HepG2 (cell line): ENCODE measurements around the gene AXIN1. TPM values are rescaled to one million over a fixed set of nuclear protein-coding genes. Genes with fewer than 3 reads are reported as not detected.
A peak's percentile ranks its signal among the peaks of the same experiment; 100 is the strongest.

Experiments
- FOXP1 ChIP-seq, 2 experiments: fragments of 450-650 bp in 1 of 2; IDR thresholded peaks; 2 replicates each; pipeline ENCODE4 v1.6.1; 2017 to 2018; ENCODE audit warnings: antibody characterized with exemption in 1 of 2
- KLF11 ChIP-seq: IDR thresholded peaks from 2 replicates; pipeline ENCODE4 v1.6.1; 2016; ENCODE audit warnings: missing compliant biosample characterization
- LCORL ChIP-seq, 2 experiments: fragments of 450-650 bp in 1 of 2; sonication (generic) in 1 of 2; formaldehyde crosslinking in 1 of 2; IDR thresholded peaks; 2 replicates each; pipeline versions ENCODE4 v1.5.0 to v1.6.1; 2017 to 2020; ENCODE audit warnings: antibody characterized with exemption in 1 of 2, missing genetic modification reagents in 1 of 2
- RXRA ChIP-seq: sonication (generic); formaldehyde crosslinking; IDR thresholded peaks from 2 replicates; pipeline ENCODE4 v1.5.1; 2020; ENCODE audit warnings: missing genetic modification reagents
- ZFP36L1 ChIP-seq: sonication (generic); formaldehyde crosslinking; IDR thresholded peaks from 2 replicates; pipeline ENCODE4 v1.8.0; 2022; ENCODE audit warnings: mild to moderate bottlenecking, missing genetic modification reagents, moderate library complexity
- ZNF33B ChIP-seq: sonication (generic); formaldehyde crosslinking; IDR thresholded peaks from 2 replicates; pipeline ENCODE4 v1.5.1; 2020; ENCODE audit warnings: mild to moderate bottlenecking, missing genetic modification reagents
- ZSCAN29 ChIP-seq: sonication (generic); formaldehyde crosslinking; conservative IDR thresholded peaks from 2 replicates; pipeline ENCODE4 v1.4.0; 2020; ENCODE audit warnings: mild to moderate bottlenecking, missing genetic modification reagents
- polyA plus RNA-seq, 8 experiments: library from polyadenylated mRNA; depleted of rRNA in 3 of 8; stranded (reverse) in 7 of 8; unstranded in 1 of 8; fragments of >200 nt; fragmentation: Illumina TruSeq in 4 of 8; extraction: Trizol in 4 of 8; gene quantifications; 2 replicates each; pipeline versions ENCODE4 v1.2.1 to v1.2.3, GENCODE V29; 2011 to 2016; ENCODE audit warnings: low read depth in 4 of 8, missing spikeins in 1 of 8, mixed read lengths in 1 of 8; ENCODE audit not compliant: insufficient read depth in 1 of 8
- total RNA-seq, 5 experiments: library from RNA; depleted of rRNA; stranded (reverse); fragments of >200 nt; fragmentation: Illumina TruSeq; extraction: Trizol; gene quantifications; 2 replicates each; pipeline ENCODE4 v1.2.3, GENCODE V29; 2016; ENCODE audit warnings: low read depth in 1 of 5
- TF ChIP-seq, protein P1 (sequence below): IDR thresholded peaks from 2 replicates; pipeline ENCODE4 v1.6.1; 2016; ENCODE audit warnings: low read depth, missing genetic modification reagents, missing compliant biosample characterization
- TF ChIP-seq, protein P2 (sequence below): sonication (generic); formaldehyde crosslinking; IDR thresholded peaks from 2 replicates; pipeline ENCODE4 v1.5.0; 2020; ENCODE audit warnings: missing genetic modification reagents, mild to moderate bottlenecking, borderline replicate concordance
- TF ChIP-seq, protein P3 (sequence below): sonication (generic); formaldehyde crosslinking; IDR thresholded peaks from 2 replicates; pipeline ENCODE4 v1.4.0; 2020; ENCODE audit warnings: missing genetic modification reagents

AXIN1 gene
- total and polyA plus RNA-seq, 2 of the 13 experiments (the other 11 are each of a cell fraction or from before 2014, with no cell fraction given): 24.0 to 26.0 TPM

DNA sequence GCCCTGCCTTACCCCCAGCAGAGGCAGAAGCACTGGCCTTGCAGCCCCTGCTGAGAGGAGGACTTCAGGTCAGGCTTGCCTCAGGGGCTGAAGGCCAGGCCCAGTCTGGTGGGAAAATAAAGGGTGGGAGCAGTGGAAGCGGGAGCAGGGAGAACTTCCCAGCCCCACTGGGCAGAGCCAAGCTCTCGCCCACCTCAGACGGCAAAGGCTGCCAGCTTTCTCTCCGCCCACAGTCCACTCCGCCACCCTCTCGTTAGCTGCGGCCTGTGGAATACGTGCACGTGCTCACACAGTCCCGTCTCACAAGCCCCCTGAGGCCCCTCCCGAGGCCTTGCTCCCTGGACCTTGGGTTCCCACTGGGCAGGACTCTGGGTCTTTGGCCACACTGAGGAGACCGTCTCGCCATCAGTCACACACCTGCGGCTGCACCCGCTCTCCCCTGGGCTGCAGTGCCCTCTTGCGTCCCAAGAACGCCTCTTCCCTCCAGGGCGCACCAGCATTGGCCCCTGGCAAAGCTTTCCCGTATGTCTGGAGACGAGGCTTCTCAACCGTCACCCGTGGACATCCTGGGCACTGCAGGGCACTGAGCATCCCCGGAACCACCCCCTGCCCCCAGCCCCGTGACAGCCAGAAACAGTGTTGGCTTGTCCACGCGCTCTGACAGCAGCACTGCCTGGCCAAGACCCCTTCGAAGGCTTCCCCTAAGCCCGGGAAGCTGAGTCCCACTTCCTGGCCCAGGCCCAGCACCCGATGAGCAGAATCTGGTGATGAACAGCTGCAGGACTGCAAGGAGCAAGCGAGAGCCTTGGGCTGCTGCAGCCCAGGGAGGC, 9.6 kb upstream of the AXIN1 start (continued):
- TF ChIP-seq, protein P1, sequence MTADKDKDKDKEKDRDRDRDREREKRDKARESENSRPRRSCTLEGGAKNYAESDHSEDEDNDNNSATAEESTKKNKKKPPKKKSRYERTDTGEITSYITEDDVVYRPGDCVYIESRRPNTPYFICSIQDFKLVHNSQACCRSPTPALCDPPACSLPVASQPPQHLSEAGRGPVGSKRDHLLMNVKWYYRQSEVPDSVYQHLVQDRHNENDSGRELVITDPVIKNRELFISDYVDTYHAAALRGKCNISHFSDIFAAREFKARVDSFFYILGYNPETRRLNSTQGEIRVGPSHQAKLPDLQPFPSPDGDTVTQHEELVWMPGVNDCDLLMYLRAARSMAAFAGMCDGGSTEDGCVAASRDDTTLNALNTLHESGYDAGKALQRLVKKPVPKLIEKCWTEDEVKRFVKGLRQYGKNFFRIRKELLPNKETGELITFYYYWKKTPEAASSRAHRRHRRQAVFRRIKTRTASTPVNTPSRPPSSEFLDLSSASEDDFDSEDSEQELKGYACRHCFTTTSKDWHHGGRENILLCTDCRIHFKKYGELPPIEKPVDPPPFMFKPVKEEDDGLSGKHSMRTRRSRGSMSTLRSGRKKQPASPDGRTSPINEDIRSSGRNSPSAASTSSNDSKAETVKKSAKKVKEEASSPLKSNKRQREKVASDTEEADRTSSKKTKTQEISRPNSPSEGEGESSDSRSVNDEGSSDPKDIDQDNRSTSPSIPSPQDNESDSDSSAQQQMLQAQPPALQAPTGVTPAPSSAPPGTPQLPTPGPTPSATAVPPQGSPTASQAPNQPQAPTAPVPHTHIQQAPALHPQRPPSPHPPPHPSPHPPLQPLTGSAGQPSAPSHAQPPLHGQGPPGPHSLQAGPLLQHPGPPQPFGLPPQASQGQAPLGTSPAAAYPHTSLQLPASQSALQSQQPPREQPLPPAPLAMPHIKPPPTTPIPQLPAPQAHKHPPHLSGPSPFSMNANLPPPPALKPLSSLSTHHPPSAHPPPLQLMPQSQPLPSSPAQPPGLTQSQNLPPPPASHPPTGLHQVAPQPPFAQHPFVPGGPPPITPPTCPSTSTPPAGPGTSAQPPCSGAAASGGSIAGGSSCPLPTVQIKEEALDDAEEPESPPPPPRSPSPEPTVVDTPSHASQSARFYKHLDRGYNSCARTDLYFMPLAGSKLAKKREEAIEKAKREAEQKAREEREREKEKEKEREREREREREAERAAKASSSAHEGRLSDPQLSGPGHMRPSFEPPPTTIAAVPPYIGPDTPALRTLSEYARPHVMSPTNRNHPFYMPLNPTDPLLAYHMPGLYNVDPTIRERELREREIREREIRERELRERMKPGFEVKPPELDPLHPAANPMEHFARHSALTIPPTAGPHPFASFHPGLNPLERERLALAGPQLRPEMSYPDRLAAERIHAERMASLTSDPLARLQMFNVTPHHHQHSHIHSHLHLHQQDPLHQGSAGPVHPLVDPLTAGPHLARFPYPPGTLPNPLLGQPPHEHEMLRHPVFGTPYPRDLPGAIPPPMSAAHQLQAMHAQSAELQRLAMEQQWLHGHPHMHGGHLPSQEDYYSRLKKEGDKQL (CRISPR knock-in tag): no peak
- TF ChIP-seq, protein P2, sequence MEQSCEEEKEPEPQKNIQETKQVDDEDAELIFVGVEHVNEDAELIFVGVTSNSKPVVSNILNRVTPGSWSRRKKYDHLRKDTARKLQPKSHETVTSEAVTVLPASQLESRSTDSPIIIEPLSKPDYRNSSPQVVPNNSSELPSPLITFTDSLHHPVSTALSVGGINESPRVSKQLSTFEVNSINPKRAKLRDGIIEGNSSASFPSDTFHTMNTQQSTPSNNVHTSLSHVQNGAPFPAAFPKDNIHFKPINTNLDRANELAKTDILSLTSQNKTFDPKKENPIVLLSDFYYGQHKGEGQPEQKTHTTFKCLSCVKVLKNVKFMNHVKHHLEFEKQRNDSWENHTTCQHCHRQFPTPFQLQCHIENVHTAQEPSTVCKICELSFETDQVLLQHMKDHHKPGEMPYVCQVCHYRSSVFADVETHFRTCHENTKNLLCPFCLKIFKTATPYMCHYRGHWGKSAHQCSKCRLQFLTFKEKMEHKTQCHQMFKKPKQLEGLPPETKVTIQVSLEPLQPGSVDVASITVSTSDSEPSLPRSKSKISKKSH (CRISPR knock-in tag): peak; percentile 79; the same call in 1 of the 2 replicates
- TF ChIP-seq ZFP36L1 (CRISPR knock-in tag): peak; percentile 32; the same call in 1 of the 2 replicates
- no peak for TF ChIP-seq LCORL (IDR thresholded peaks at IDR 0.05)
- TF ChIP-seq LCORL (CRISPR knock-in tag; IDR thresholded peaks at IDR 0.05): peak; percentile 92
- TF ChIP-seq, protein P3, sequence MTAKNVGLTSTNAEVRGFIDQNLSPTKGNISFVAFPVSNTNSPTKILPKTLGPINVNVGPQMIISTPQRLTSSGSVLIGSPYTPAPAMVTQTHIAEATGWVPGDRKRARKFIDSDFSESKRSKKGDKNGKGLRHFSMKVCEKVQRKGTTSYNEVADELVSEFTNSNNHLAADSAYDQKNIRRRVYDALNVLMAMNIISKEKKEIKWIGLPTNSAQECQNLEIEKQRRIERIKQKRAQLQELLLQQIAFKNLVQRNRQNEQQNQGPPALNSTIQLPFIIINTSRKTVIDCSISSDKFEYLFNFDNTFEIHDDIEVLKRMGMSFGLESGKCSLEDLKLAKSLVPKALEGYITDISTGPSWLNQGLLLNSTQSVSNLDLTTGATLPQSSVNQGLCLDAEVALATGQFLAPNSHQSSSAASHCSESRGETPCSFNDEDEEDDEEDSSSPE (CRISPR knock-in tag): peak; percentile 66
- peak; percentile 70 for TF ChIP-seq KLF11 (CRISPR knock-in tag)
- TF ChIP-seq ZNF33B (CRISPR knock-in tag): no peak
- no peak for TF ChIP-seq FOXP1 (IDR thresholded peaks at IDR 0.05)
- TF ChIP-seq FOXP1 (CRISPR knock-in tag; IDR thresholded peaks at IDR 0.05): peak; percentile 39; the same call in 1 of the 2 replicates
- TF ChIP-seq RXRA (CRISPR knock-in tag): peak; percentile 80
- TF ChIP-seq ZSCAN29 (CRISPR knock-in tag): 0 out of 2 replicates have a peak, but pooled peaks have one; percentile 65
